ENCODE measurements around the gene TMEM131. TPM values are rescaled to one million over a fixed set of nuclear protein-coding genes. Genes with fewer than 3 reads are reported as not detected.
A peak's percentile ranks its signal among the peaks of the same experiment; 100 is the strongest.

Gene TMEM131
- total and polyA plus RNA-seq, 2 experiments from 2014 or later, result 9.2 to 22.7 TPM

DNA sequence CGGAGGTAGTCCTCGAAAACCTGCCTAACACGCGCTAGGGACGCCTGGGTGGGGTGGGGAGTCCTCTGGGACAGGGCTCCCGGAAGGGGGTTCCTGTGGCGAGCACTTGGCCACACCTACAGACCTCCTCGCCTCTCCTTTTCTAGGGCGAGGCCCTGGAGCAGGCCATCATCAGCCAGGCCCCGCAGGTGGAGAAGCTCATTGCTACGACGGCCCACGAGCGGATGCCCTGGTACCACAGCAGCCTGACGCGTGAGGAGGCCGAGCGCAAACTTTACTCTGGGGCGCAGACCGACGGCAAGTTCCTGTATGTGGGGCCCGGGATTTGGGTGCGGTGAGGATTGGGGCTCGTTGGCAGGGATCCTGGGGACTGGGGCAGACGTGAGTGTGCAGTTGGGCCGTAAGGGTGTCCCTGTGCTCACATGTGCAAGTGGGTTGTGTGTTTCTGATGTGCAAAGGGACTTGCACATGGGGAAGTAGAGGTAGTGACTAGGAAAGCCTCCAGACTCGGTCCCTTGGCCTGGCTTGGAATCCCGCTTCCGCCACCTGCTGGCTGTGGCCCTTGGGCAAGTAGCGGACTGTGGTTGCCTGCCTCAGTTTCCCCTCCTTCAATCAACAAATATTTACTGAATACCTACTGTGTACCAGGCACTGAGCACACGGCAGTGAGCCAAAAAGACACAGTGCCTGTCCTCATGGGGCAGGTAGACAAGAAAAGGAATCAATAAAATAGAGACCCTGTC, 270.6 kb downstream of the TMEM131 start:
- H3K27ac ChIP-seq (ENCODE audit: low read depth), result no peak overlapping the region
- no peaks in the 10 kb centered on the region for H3F3A ChIP-seq (replicated peaks; ENCODE audit: low read depth)
- TF ChIP-seq CTCF (conservative IDR thresholded peaks at IDR 0.05; ENCODE audit: low read depth in 2 of 2) (peak in 1 of 2 experiments; percentile 56; a peak in 3 of 4 replicates), ZNF331 (CRISPR knock-in tag; IDR thresholded peaks at IDR 0.05; ENCODE audit: low read depth) (no peak), CREB1 (CRISPR knock-in tag; IDR thresholded peaks at IDR 0.05; ENCODE audit: low read depth) (no peak), STAT1 (IDR thresholded peaks at IDR 0.05; ENCODE audit: unreplicated experiment) (no peak), EZH2phosphoT487 (IDR thresholded peaks at IDR 0.05; ENCODE audit: unreplicated experiment) (no peak)
- H3K36me3 ChIP-seq (ENCODE audit: insufficient read depth), result no peaks in the 10 kb centered on the region
- H3K4me3 ChIP-seq, result no peak overlapping the region
- peaks cover 4% of the 10 kb centered on the region for H3K27me3 Mint-ChIP-seq (ENCODE audit: insufficient read depth, low read depth, poor library complexity)
- no peak overlapping the region; the same call in 1 of the 2 replicates for H3K27ac Mint-ChIP-seq
- no peaks in the 10 kb centered on the region for H3K79me2 ChIP-seq (replicated peaks; ENCODE audit: insufficient read depth)
- H3K4me2 ChIP-seq, result no peak overlapping the region
- H3K4me3 Mint-ChIP-seq, result no peak overlapping the region; the same call in 2 of the 3 replicates
- no peaks in the 10 kb centered on the region for H3K27me3 ChIP-seq (ENCODE audit: insufficient read depth)
- no peaks in the 10 kb centered on the region; the same call in 2 of the 3 replicates for H3K36me3 Mint-ChIP-seq (ENCODE audit: low read depth)
- peaks cover 12% of the 10 kb centered on the region for H3K4me1 ChIP-seq (ENCODE audit: insufficient read depth)
- DNase-seq (ENCODE audit: low spot score) (no peak), ATAC-seq (peak; percentile 25; the same call in 1 of the 3 replicates)
- H3K9me2 ChIP-seq (ENCODE audit: insufficient read depth), result no peaks in the 10 kb centered on the region
- no peaks in the 10 kb centered on the region for H3K9me3 Mint-ChIP-seq
- peak overlapping the region; percentile 38; the same call in 1 of the 2 replicates for H2AFZ ChIP-seq
- H3K4me1 Mint-ChIP-seq, result peaks cover 9% of the 10 kb centered on the region
- no peaks in the 10 kb centered on the region for H4K20me1 ChIP-seq (replicated peaks; ENCODE audit: insufficient read depth)

GRCh38 chr2:97724501-97724900, 271.2 kb downstream of the TMEM131 start:
- Histone ChIP-seq H3K4me3 (no peak overlapping the region), H3K27me3 (ENCODE audit: insufficient read depth) (no peaks in the 10 kb centered on the region), H3K79me2 (replicated peaks; ENCODE audit: insufficient read depth) (no peaks in the 10 kb centered on the region), H3K4me2 (no peak overlapping the region), H3K27ac (ENCODE audit: low read depth) (no peak overlapping the region), H2AFZ (peak overlapping the region; percentile 63), H3K36me3 (ENCODE audit: insufficient read depth) (no peaks in the 10 kb centered on the region), H4K20me1 (replicated peaks; ENCODE audit: insufficient read depth) (no peaks in the 10 kb centered on the region), H3K9me2 (ENCODE audit: insufficient read depth) (no peaks in the 10 kb centered on the region), H3K4me1 (ENCODE audit: insufficient read depth) (peaks cover 17% of the 10 kb centered on the region), H3F3A (replicated peaks; ENCODE audit: low read depth) (no peaks in the 10 kb centered on the region)
- Mint-ChIP-seq H3K9me3 (no peaks in the 10 kb centered on the region), H3K4me3 (no peak overlapping the region), H3K27ac (no peak overlapping the region), H3K36me3 (ENCODE audit: low read depth) (no peaks in the 10 kb centered on the region; the same call in 2 of the 3 replicates), H3K4me1 (peaks cover 15% of the 10 kb centered on the region), H3K27me3 (ENCODE audit: insufficient read depth, low read depth, poor library complexity) (peaks cover 2% of the 10 kb centered on the region)
- no peak for DNase-seq (ENCODE audit: low spot score)
- ATAC-seq, result peak; percentile 38; the same call in 2 of the 3 replicates
- TF ChIP-seq, protein P1, sequence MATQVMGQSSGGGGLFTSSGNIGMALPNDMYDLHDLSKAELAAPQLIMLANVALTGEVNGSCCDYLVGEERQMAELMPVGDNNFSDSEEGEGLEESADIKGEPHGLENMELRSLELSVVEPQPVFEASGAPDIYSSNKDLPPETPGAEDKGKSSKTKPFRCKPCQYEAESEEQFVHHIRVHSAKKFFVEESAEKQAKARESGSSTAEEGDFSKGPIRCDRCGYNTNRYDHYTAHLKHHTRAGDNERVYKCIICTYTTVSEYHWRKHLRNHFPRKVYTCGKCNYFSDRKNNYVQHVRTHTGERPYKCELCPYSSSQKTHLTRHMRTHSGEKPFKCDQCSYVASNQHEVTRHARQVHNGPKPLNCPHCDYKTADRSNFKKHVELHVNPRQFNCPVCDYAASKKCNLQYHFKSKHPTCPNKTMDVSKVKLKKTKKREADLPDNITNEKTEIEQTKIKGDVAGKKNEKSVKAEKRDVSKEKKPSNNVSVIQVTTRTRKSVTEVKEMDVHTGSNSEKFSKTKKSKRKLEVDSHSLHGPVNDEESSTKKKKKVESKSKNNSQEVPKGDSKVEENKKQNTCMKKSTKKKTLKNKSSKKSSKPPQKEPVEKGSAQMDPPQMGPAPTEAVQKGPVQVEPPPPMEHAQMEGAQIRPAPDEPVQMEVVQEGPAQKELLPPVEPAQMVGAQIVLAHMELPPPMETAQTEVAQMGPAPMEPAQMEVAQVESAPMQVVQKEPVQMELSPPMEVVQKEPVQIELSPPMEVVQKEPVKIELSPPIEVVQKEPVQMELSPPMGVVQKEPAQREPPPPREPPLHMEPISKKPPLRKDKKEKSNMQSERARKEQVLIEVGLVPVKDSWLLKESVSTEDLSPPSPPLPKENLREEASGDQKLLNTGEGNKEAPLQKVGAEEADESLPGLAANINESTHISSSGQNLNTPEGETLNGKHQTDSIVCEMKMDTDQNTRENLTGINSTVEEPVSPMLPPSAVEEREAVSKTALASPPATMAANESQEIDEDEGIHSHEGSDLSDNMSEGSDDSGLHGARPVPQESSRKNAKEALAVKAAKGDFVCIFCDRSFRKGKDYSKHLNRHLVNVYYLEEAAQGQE (IDR thresholded peaks at IDR 0.05; ENCODE audit: unreplicated experiment), result no peak
- TF ChIP-seq ZNF114 (CRISPR knock-in tag; IDR thresholded peaks at IDR 0.05), result no peak
- TF ChIP-seq CREB1 (CRISPR knock-in tag; IDR thresholded peaks at IDR 0.05; ENCODE audit: low read depth), result no peak
- no peak for TF ChIP-seq NANOG (IDR thresholded peaks at IDR 0.05; ENCODE audit: borderline replicate concordance)
- no peak for TF ChIP-seq EZH2phosphoT487 (IDR thresholded peaks at IDR 0.05; ENCODE audit: unreplicated experiment)
- TF ChIP-seq ZNF331 (CRISPR knock-in tag; IDR thresholded peaks at IDR 0.05; ENCODE audit: low read depth), result no peak
- no peak for TF ChIP-seq STAT1 (IDR thresholded peaks at IDR 0.05; ENCODE audit: unreplicated experiment)
- TF ChIP-seq POLR2AphosphoS5 (IDR thresholded peaks at IDR 0.05; ENCODE audit: low read depth), result no peak
- TF ChIP-seq JUNB (IDR thresholded peaks at IDR 0.05; ENCODE audit: unreplicated experiment), result no peak
